GM12878 (cell line): ENCODE data around the gene PRKAG3.

Source experiments
- E2F4 ChIP-seq: IDR thresholded peaks from 2 replicates; pipeline ENCODE4 v1.6.1; 2012; ENCODE audit warnings: low read depth, low read length, improper control_type of control experiment
- EZH2 ChIP-seq: IDR thresholded peaks from 2 replicates; pipeline ENCODE4 v1.6.1; 2012; ENCODE audit warnings: low read depth, mild to moderate bottlenecking, control low read depth, inconsistent platforms, low read length, borderline replicate concordance; ENCODE audit not compliant: control insufficient read depth
- HDAC2 ChIP-seq: fragments of 200-600 bp; sonication (generic); IDR thresholded peaks from 2 replicates; pipeline ENCODE4 v1.6.1; 2017
- MTA3 ChIP-seq: IDR thresholded peaks from 2 replicates; pipeline ENCODE4 v1.6.1; 2012; ENCODE audit warnings: low read length, inconsistent platforms, borderline replicate concordance
- POLR2AphosphoS5 ChIP-seq: IDR thresholded peaks from 2 replicates; pipeline ENCODE4 v1.6.1; 2011; ENCODE audit warnings: mild to moderate bottlenecking, low read length, inconsistent platforms
- RAD21 ChIP-seq: IDR thresholded peaks from 2 replicates; pipeline ENCODE4 v1.6.1; 2011; ENCODE audit warnings: mild to moderate bottlenecking, low read depth, low read length, moderate library complexity; ENCODE audit not compliant: insufficient read depth
- RAD51 ChIP-seq: fragments of 450-650 bp; IDR thresholded peaks from 2 replicates; pipeline ENCODE4 v1.6.1; 2016; ENCODE audit warnings: moderate library complexity, mild to moderate bottlenecking, inconsistent platforms
- RCOR1 ChIP-seq: conservative IDR thresholded peaks from 2 replicates; pipeline ENCODE4 v1.6.1; 2012; ENCODE audit warnings: low read depth, low read length, improper control_type of control experiment
- RELA ChIP-seq: fragments of 450-650 bp; IDR thresholded peaks from 2 replicates; pipeline ENCODE4 v1.8.0; 2014; ENCODE audit warnings: borderline replicate concordance; ENCODE audit not compliant: partially characterized antibody
- ZNF274 ChIP-seq: IDR thresholded peaks from one replicate; pipeline ENCODE4 v1.8.0; 2011; ENCODE audit not compliant: insufficient read length, insufficient read depth
- ZNF384 ChIP-seq: IDR thresholded peaks from 2 replicates; pipeline ENCODE4 v1.6.1; 2012; ENCODE audit warnings: low read depth, mild to moderate bottlenecking, low read length, improper control_type of control experiment, borderline replicate concordance
- ZZZ3 ChIP-seq: IDR thresholded peaks from 2 replicates; pipeline ENCODE4 v1.6.1; 2011; ENCODE audit warnings: low read depth; ENCODE audit not compliant: control insufficient read depth, insufficient read length
- TF ChIP-seq, protein P1 (sequence below): IDR thresholded peaks from 2 replicates; pipeline ENCODE4 v1.6.1; 2012; ENCODE audit warnings: low read depth, low read length, improper control_type of control experiment
- TF ChIP-seq, protein P2 (sequence below): IDR thresholded peaks from 2 replicates; pipeline ENCODE4 v1.6.1; 2012; ENCODE audit warnings: mild to moderate bottlenecking, low read depth, low read length

- TF ChIP-seq EZH2 (no peak), POLR2AphosphoS5 (no peak), ZNF274 (no peak), RCOR1 (no peak), ZNF384 (no peak), ZZZ3 (no peak), RAD21 (no peak), RELA (no peak), RAD51 (no peak), E2F4 (no peak), HDAC2 (no peak), MTA3 (no peak)
- TF ChIP-seq, protein P1, sequence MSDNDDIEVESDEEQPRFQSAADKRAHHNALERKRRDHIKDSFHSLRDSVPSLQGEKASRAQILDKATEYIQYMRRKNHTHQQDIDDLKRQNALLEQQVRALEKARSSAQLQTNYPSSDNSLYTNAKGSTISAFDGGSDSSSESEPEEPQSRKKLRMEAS: no peak
- TF ChIP-seq, protein P2, sequence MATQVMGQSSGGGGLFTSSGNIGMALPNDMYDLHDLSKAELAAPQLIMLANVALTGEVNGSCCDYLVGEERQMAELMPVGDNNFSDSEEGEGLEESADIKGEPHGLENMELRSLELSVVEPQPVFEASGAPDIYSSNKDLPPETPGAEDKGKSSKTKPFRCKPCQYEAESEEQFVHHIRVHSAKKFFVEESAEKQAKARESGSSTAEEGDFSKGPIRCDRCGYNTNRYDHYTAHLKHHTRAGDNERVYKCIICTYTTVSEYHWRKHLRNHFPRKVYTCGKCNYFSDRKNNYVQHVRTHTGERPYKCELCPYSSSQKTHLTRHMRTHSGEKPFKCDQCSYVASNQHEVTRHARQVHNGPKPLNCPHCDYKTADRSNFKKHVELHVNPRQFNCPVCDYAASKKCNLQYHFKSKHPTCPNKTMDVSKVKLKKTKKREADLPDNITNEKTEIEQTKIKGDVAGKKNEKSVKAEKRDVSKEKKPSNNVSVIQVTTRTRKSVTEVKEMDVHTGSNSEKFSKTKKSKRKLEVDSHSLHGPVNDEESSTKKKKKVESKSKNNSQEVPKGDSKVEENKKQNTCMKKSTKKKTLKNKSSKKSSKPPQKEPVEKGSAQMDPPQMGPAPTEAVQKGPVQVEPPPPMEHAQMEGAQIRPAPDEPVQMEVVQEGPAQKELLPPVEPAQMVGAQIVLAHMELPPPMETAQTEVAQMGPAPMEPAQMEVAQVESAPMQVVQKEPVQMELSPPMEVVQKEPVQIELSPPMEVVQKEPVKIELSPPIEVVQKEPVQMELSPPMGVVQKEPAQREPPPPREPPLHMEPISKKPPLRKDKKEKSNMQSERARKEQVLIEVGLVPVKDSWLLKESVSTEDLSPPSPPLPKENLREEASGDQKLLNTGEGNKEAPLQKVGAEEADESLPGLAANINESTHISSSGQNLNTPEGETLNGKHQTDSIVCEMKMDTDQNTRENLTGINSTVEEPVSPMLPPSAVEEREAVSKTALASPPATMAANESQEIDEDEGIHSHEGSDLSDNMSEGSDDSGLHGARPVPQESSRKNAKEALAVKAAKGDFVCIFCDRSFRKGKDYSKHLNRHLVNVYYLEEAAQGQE: no peak
Measured at GRCh38 chr2:218853766-218854165, 22.2 kb upstream of the PRKAG3 start.
